K562 (cell line): Measurements from ENCODE around the gene BMP2K. TPM values are rescaled to one million over a fixed set of nuclear protein-coding genes. Genes with fewer than 3 reads are reported as not detected.

Experiments
- ATAC-seq: fragments of 200-7000 bp; cut with Tn5 transposase; 3 replicates; pipeline ENCODE4 v1.9.1; 2020; ENCODE audit warnings: moderate library complexity
- BruUV-seq: library from RNA; stranded (reverse); fragments of 400-500 nt; replicated peaks from 2 replicates; lab custom pipeline; 2021; lab: Mats Ljungman, UMichigan
- CTCF ChIA-PET: fragments of 300-600 bp; formaldehyde crosslinking; extraction: SDS; loops from one replicate; lab custom pipeline; 2021; ENCODE audit warnings: low intra/inter-chr PET ratio; lab: Yijun Ruan, JAX
- POLR2A ChIA-PET: fragments of 300-600, 350-650 bp; sonication (Branson Sonifier 250); formaldehyde crosslinking; extraction: SDS; loops from one replicate; lab custom pipeline; 2021; ENCODE audit warnings: antibody characterized with exemption, inconsistent platforms; lab: Yijun Ruan, JAX
- DNase-seq, 4 experiments: peaks; one replicate each; pipeline versions ENCODE4 v3.0.0 to v3.0.0-alpha.2; 2011 to 2018; ENCODE audit warnings: low spot score in 3 of 4, mixed read lengths in 3 of 4; ENCODE audit errors: extremely low read depth in 1 of 4
- FAIRE-seq: peaks from 2 replicates; lab custom pipeline; 2011; peaks lifted over from hg19 to GRCh38; lab: Jason Lieb, UNC
- H2AFZ ChIP-seq: 2 replicates; pipeline ENCODE4 v1.6.0; 2011; ENCODE audit warnings: low read depth, low read length, control low read depth, inconsistent platforms
- H3K27ac ChIP-seq: fragments of 200-600 bp; 3 replicates; pipeline ENCODE4 v1.8.0; 2011; ENCODE audit warnings: low read depth, mild to moderate bottlenecking, control low read depth, inconsistent platforms, low read length, moderate library complexity, mixed read lengths; ENCODE audit errors: extremely low read depth
- H3K27me3 ChIP-seq, 2 experiments: fragments of 300-600 bp in 1 of 2; 2 replicates in 1 of 2; 3 replicates in 1 of 2; pipeline versions ENCODE4 v1.6.0 to v1.8.0; 2011; ENCODE audit warnings: inconsistent platforms in 2 of 2, low read length in 2 of 2, mild to moderate bottlenecking in 1 of 2, mixed read lengths in 1 of 2, moderate library complexity in 1 of 2; ENCODE audit not compliant: control insufficient read depth in 2 of 2, insufficient read depth in 2 of 2
- H3K36me3 ChIP-seq: fragments of 300-600 bp; 3 replicates; pipeline ENCODE4 v1.8.0; 2011; ENCODE audit warnings: mild to moderate bottlenecking, low read length, inconsistent platforms; ENCODE audit not compliant: control insufficient read depth, insufficient read depth
- H3K4me1 ChIP-seq, 2 experiments: fragments of 200-600 bp in 1 of 2; replicated peaks in 1 of 2; 2 replicates in 1 of 2; 3 replicates in 1 of 2; pipeline versions ENCODE4 v1.5.1 to v1.8.0; 2011; ENCODE audit warnings: inconsistent platforms in 2 of 2, low read length in 2 of 2, mild to moderate bottlenecking in 1 of 2, mixed read lengths in 1 of 2, moderate library complexity in 1 of 2; ENCODE audit not compliant: control insufficient read depth in 2 of 2, insufficient read depth in 2 of 2
- H3K4me2 ChIP-seq: 2 replicates; pipeline ENCODE4 v1.6.1; 2011; ENCODE audit warnings: low read length, control low read depth, inconsistent platforms, mixed read lengths; ENCODE audit not compliant: insufficient read depth
- H3K4me3 ChIP-seq: fragments of 200-600 bp; sonication (generic), shearing (Covaris generic); 2 replicates; pipeline ENCODE4 v1.5.1; 2016; ENCODE audit warnings: control low read depth, inconsistent platforms
- H3K79me2 ChIP-seq: fragments of 200-600 bp; 3 replicates; pipeline ENCODE4 v1.8.0; 2011; ENCODE audit warnings: low read length, inconsistent platforms; ENCODE audit not compliant: control insufficient read depth, insufficient read depth
- H3K9ac ChIP-seq, 2 experiments: 2 replicates each; pipeline versions ENCODE4 v1.6.0 to v1.6.1; 2011; ENCODE audit warnings: low read depth in 2 of 2, low read length in 2 of 2, control low read depth in 1 of 2, inconsistent platforms in 1 of 2, mild to moderate bottlenecking in 1 of 2, mixed read lengths in 1 of 2; ENCODE audit not compliant: insufficient read depth in 1 of 2
- H3K9me1 ChIP-seq: one replicate; pipeline ENCODE4 v1.6.0; 2011; ENCODE audit warnings: inconsistent platforms, mild to moderate bottlenecking, low read length, moderate library complexity; ENCODE audit not compliant: control insufficient read depth, insufficient read depth
- H3K9me3 ChIP-seq: replicated peaks from 2 replicates; pipeline ENCODE4 v1.5.1; 2011; ENCODE audit warnings: low read depth, low read length, inconsistent platforms; ENCODE audit not compliant: control insufficient read depth, insufficient read depth
- H4K20me1 ChIP-seq: replicated peaks from 2 replicates; pipeline ENCODE4 v1.6.1; 2011; ENCODE audit warnings: low read length, inconsistent platforms, mixed read lengths; ENCODE audit not compliant: control insufficient read depth, insufficient read depth
- C11orf30 ChIP-seq: fragments of 450-650 bp; IDR thresholded peaks from 2 replicates; pipeline ENCODE4 v1.6.1; 2016; ENCODE audit warnings: low read depth, mild to moderate bottlenecking
- GATA2 ChIP-seq: sonication (generic); formaldehyde crosslinking; IDR thresholded peaks from 2 replicates; pipeline ENCODE4 v1.4.0; 2020; ENCODE audit warnings: mild to moderate bottlenecking, missing genetic modification reagents
- HMBOX1 ChIP-seq: sonication (generic); IDR thresholded peaks from 2 replicates; pipeline ENCODE4 v1.6.1; 2016
- HMGN3 ChIP-seq: IDR thresholded peaks from 2 replicates; pipeline ENCODE4 v1.6.1; 2011; ENCODE audit warnings: borderline replicate concordance, low read depth, mild to moderate bottlenecking, mixed read lengths, low read length; ENCODE audit not compliant: insufficient read length; ENCODE audit errors: extremely low read depth
- MAZ ChIP-seq, 2 experiments: fragments of 450-650 bp in 1 of 2; sonication (generic) in 1 of 2; formaldehyde crosslinking; IDR thresholded peaks in 1 of 2; conservative IDR thresholded peaks in 1 of 2; 2 replicates each; pipeline versions ENCODE4 v1.4.0 to v1.5.0; 2020; ENCODE audit warnings: mild to moderate bottlenecking in 1 of 2, missing genetic modification reagents in 1 of 2
- PBX2 ChIP-seq, 2 experiments: IDR thresholded peaks in 1 of 2; conservative IDR thresholded peaks in 1 of 2; 2 replicates each; pipeline ENCODE4 v1.6.1; 2016; ENCODE audit warnings: low read depth in 2 of 2, mild to moderate bottlenecking in 1 of 2, missing compliant biosample characterization in 1 of 2, missing genetic modification characterization in 1 of 2, moderate library complexity in 1 of 2
- RB1 ChIP-seq: fragments of 450-650 bp; IDR thresholded peaks from 2 replicates; pipeline ENCODE4 v1.6.1; 2017; ENCODE audit warnings: low read depth, mild to moderate bottlenecking
- SMARCA4 ChIP-seq: fragments of 450-650 bp; IDR thresholded peaks from 2 replicates; pipeline ENCODE4 v1.6.1; 2016
- SMARCE1 ChIP-seq: fragments of 450-650 bp; IDR thresholded peaks from 2 replicates; pipeline ENCODE4 v1.7.1; 2016; ENCODE audit warnings: mild to moderate bottlenecking
- SPI1 ChIP-seq: IDR thresholded peaks from 2 replicates; pipeline ENCODE4 v1.6.1; 2011; ENCODE audit warnings: low read depth, low read length, control low read depth, borderline replicate concordance
- ZC3H11A ChIP-seq: IDR thresholded peaks from 2 replicates; pipeline ENCODE4 v1.6.1; 2012; ENCODE audit warnings: low read depth, low read length, improper control_type of control experiment
- ZNF282 ChIP-seq: sonication (generic); formaldehyde crosslinking; IDR thresholded peaks from 2 replicates; pipeline ENCODE4 v1.8.1; 2023; ENCODE audit warnings: missing genetic modification reagents
- ZNF592 ChIP-seq: fragments of 450-650 bp; IDR thresholded peaks from 2 replicates; pipeline ENCODE4 v1.6.1; 2017; ENCODE audit warnings: antibody characterized with exemption, mild to moderate bottlenecking
- WGBS: fragments of 100-300 bp; shearing (Covaris generic); methylation state at CpG from one replicate; pipeline ENCODE4 v1.1.6; 2016; ENCODE audit warnings: low coverage, mixed read lengths; ENCODE audit not compliant: insufficient coverage; ENCODE audit errors: missing lambda C conversion rate; 5-methylcytosine and 5-hydroxymethylcytosine counted together
- in situ Hi-C: fragments of 300-500 bp; cut with MboI; formaldehyde crosslinking; loops from 4 replicates; pipeline ENCODE4 v1.15.0; 2018; ENCODE audit warnings: inconsistent platforms, mixed read lengths
- intact Hi-C: fragments of 100-400 bp; cut with micrococcal nuclease; formaldehyde crosslinking; loops from 2 replicates; pipeline ENCODE4 v1.14.2; 2022
- polyA plus RNA-seq, 8 experiments: library from polyadenylated mRNA; depleted of rRNA in 4 of 8; stranded (reverse) in 5 of 8; unstranded in 3 of 8; fragments of >200 nt; fragmentation: Nextera tagmentation in 2 of 8; fragmentation: Illumina TruSeq in 1 of 8; extraction: Ambion mirVana in 2 of 8; extraction: Trizol in 1 of 8; gene quantifications; 2 replicates each; pipeline versions ENCODE4 v1.2.1 to v1.2.3, GENCODE V29; 2011 to 2014; ENCODE audit warnings: inconsistent platforms in 1 of 8, missing spikeins in 1 of 8
- total RNA-seq, 7 experiments: library from RNA; depleted of rRNA in 6 of 7; stranded (reverse); fragments of >200 nt in 6 of 7; fragmentation: Illumina TruSeq in 2 of 7; extraction: Trizol in 2 of 7; gene quantifications; 2 replicates each; pipeline versions ENCODE4 v1.2.1 to v1.2.3, GENCODE V29; 2011 to 2021; ENCODE audit warnings: low replicate concordance in 1 of 7

Gene BMP2K
- total and polyA plus RNA-seq, 9 of the 15 experiments (the other 6 are each of a cell fraction or from before 2014, with no cell fraction given), result 17.0 to 217 (median 104) TPM

- H3K27me3 ChIP-seq, result no peaks in the 10 kb centered on the region
- no TSS peak for BruUV-seq
- DNase-seq (no peak), ATAC-seq (no peak), FAIRE-seq (no peak)
- H3K36me3 ChIP-seq, result no peaks in the 10 kb centered on the region
- H4K20me1 ChIP-seq, result no peaks in the 10 kb centered on the region
- POLR2A ChIA-PET, result interaction anchor here (1.1 kb wide), 1 partner anchor 14 kb away, joined by 3 read pairs; no protein-coding TSS in a partner anchor
- CTCF ChIA-PET, result interaction anchor here (0.6 kb wide), 1 partner anchor 49 kb away, joined by 4 read pairs; no protein-coding TSS in a partner anchor
- no peak overlapping the region for H3K27ac ChIP-seq
- intact Hi-C loops, result no loop called here
- H3K4me2 ChIP-seq, result no peak overlapping the region
- H3K9ac ChIP-seq, result no peak overlapping the region
- peak overlapping the region; percentile 69 for H2AFZ ChIP-seq
- H3K79me2 ChIP-seq, result no peaks in the 10 kb centered on the region
- H3K9me3 ChIP-seq, result no peaks in the 10 kb centered on the region
- 43% methylated on average over 2 of the region's 2 CpGs for WGBS
- in situ Hi-C loops, result no loop called here
- peaks cover 0 to 18% of the 10 kb centered on the region in 2 experiments; a peak in 3 of 5 replicates for H3K4me1 ChIP-seq
- no peaks in the 10 kb centered on the region for H3K9me1 ChIP-seq
- no peak overlapping the region for H3K4me3 ChIP-seq
- no peak for TF ChIP-seq PBX2 (CRISPR knock-in tag; IDR thresholded peaks at IDR 0.05; ENCODE audit: low read depth)
- TF ChIP-seq PBX2 (tag; conservative IDR thresholded peaks at IDR 0.05; ENCODE audit: low read depth), result no peak
- TF ChIP-seq ZC3H11A, result no peak
- no peak for TF ChIP-seq ZNF282 (CRISPR knock-in tag)
- 0 out of 2 replicates have a peak, but pooled peaks have one; percentile 17 for TF ChIP-seq ZNF592
- TF ChIP-seq MAZ (CRISPR knock-in tag; conservative IDR thresholded peaks at IDR 0.05 in 1 of 2, IDR thresholded peaks at IDR 0.05 in 1 of 2), result peak in 1 of 2 experiments; percentile 21; a peak in 1 of 4 replicates
- peak; percentile 34; the same call in 1 of the 2 replicates for TF ChIP-seq C11orf30
- no peak for TF ChIP-seq HMGN3
- TF ChIP-seq SMARCE1, result peak; percentile 70; the same call in 1 of the 2 replicates
- TF ChIP-seq RB1, result no peak
- TF ChIP-seq SPI1, result peak; percentile 91
- peak; percentile 16; the same call in 1 of the 2 replicates for TF ChIP-seq SMARCA4
- peak; percentile 20; the same call in 1 of the 2 replicates for TF ChIP-seq GATA2 (CRISPR knock-in tag)
- TF ChIP-seq HMBOX1, result peak; percentile 27; the same call in 1 of the 2 replicates
Observed at GRCh38 chr4:78749972-78750727, 26.0 kb upstream of the BMP2K start.
